ENCODE data around the gene FSTL4.

The FSTL4 gene

DNA sequence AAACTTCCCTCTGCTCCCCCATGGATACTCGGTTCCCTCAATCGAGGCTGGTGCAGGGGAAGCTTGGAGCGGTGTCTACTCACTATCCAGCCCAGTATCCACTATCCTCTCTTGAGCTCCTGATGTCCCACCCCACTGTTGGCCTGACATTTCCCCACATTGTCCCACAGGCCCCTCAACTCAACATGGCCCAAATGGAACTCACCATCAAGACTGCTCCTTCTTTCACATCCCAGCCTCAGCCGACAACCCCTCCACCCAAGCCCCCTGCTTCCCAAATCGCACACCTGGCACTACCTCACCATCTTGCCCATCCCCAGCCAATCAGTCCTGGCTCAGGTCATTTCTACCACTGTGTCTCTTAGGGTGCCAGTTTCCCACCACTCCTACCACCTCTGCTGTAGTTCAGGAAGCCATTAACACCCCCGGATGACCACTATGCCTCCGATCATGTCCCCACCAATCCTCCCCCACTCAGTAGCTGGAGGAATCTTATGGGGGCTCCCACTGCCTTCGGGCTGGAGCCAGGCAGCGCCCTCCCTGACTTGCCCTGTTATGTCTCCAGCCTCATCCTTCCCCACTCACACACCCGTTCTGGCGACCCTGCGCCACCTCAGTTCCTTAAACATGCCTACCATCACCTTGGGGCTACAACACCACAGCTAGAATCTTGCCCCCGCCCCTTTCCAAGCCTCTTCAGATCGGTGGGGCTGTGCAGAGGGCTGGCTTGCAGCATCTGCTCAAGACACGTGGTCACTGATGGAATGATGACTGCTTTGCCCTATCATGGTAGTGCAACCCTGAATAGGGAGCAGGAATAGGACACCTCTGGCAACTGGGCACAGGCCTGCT is 273.6 kb downstream of the FSTL4 start:
- DNase-seq (ENCODE audit: low read depth): no peak

DNA sequence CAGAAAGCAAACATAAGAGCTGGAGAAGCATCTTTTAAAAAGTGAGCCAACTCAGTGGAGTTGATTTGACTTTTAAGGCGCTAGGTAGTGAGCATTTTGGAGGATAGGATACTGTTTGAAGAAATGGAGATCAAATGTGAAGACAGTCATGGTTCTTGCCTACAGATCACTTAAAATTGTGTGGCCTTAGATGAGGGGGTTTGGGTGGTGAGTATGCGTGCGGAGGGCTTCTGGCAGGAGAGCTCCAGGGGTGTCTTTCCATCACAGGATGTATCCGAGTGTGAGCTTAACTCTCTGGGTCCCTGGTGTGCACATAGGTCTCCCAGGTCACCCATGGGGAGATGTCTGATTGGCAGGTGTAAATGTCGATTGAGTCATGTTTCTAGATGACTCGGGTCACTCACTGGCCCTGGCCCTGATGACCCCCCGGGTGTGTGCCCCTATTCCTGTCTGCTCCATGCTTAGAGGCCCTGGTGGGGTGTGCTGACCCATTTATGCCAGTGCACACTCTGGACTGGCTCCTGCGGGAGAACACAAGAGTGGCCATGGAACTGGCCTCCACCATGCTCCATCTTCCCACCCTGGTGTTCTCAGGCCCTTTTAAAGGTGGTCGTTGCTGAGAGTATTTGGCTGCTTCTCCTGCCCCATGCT is 274.4 kb downstream of the FSTL4 start:
- DNase-seq (ENCODE audit: low read depth): no peak

DNA sequence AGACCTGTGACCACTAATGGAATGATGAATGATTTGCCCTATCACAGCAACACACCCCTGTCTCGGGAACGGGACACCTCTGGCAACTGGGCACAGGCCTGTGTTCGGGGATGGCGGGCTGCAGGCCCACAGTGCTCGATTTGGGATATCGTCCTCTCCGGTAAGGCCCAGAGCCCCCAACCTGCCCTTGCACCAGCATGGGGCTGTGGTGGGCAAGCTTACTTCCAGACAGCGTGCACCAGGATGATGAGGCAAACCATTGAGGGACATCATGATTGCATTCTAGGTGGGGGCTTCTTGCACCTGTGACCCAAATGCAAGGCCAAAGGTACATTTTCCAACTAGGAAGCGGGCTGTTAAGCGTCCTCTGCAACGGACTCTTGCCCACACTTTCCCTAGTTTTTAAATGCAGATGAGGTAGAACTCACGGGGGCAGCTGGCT is 275.4 kb downstream of the FSTL4 start:
- no peak for DNase-seq (ENCODE audit: low read depth)

DNA sequence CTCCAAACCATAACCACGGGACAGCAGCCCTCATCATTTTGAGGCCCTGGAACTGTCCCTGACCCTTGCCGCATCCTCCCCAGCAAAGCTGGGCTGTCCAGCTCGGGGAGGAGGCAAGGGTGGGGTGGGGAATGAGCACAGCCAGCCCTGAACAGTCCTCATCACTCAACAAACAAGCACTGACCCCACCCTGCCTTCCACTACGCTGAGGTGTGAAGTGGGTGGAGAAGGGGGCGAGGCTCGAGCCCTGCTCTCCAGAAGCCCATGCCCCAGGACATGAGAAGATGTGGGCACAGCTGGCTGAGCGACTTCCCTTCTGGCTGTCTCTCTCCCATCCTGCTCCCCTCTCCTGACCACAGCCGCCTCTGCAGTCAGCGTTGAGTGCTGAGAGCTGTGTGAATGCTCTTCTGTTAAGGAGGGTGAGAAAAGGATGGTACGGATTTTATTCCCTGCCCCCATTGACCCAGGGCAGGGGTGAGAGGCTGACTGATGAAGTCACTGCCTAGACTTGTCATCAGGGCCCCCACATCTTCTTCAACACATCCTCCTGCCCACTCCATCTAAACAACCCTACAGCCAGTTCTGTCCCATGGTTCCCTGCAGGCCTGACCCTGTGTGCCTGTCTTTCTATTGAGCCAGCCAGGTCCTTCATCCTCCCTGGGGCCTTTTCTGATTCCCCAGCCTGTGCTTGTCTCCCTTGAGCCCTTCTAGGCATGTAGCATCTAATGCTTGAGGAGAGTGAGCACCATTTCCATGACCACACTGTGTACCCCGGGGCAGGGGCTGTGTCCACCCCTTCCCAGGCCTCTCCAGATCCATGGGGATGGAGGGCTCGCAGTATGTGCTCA is 276.0 kb downstream of the FSTL4 start:
- DNase-seq (ENCODE audit: low read depth): no peak

DNA sequence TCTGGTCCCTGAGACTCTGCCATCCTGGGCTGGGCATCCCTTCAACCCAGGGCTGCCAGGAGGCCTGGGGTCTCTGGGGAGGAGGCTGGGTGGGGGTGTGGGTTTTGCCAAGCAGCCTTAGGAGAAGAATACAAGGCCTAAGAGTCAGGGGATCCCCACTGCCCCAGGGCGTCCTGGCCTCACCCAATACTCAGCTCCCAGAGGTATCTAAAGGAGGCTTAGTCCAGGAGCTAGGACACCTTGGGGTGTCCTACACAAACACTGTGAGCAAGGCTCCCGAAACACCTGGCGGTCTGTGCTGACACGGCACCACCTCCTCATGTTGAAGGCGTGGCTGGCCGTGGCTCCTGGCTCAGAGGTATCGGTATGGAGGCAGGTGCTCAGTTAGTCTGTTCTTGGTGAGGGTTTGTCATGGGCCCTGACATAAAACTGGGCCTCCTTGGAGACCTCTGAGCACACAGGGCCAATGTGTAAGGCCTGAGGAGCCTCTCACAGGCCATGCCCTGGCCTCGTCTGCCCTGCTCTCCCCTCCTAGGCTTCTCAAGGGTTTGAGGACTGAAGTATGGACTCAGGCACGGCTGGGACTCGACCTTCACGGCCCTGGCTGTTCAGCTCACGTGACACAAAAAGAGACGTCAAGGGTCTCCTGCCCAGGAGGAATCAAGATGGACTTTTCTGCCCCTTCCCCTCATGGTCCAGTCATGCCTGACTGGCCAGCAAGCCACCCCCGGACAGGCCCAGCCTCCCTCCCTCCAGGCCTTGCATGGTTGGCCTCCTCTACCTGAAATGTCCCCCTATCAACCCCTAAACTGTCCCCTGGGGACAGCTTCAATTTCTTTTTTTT is 277.3 kb downstream of the FSTL4 start:
- DNase-seq (ENCODE audit: low read depth): no peak

DNA sequence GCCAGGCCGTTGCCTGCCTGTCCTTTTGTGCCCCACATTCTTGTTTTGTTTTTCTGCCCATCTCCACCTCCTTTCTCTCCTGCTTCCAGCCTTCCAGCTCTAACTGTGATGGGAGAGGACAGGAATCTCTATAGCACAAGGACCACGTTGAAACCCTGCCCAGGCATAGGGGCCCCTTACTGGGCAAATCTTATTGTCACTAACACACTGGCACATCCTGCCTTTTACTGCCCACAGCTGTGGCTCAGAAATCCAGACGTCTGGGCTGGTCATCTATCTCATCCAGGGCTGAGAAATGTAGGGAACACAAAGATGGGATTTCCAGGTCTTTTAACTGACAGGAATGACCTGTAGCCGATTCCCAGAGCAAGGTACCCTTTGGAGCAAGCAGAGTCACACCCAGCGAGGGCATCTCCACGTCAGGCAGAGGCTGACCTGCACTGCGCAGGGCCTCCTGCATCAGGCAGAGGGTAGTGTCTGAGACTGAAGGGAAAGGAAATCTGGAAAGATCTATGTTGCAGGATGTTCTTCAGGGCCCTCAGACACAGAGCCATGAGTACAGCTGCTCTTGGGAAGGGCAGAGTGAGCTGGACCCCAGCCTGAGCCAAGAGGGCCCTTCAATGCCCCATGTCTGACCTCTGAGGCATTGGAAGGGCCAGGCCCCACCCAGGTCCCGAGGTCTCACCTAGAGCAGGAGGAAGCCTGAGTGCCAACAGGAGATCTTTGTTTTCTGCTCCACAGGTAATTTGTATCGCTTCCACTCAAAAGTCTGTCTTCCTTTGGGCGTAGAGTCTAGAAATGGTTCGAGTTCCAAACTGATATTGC is 278.8 kb downstream of the FSTL4 start:
- DNase-seq (ENCODE audit: low read depth): no peak

DNA sequence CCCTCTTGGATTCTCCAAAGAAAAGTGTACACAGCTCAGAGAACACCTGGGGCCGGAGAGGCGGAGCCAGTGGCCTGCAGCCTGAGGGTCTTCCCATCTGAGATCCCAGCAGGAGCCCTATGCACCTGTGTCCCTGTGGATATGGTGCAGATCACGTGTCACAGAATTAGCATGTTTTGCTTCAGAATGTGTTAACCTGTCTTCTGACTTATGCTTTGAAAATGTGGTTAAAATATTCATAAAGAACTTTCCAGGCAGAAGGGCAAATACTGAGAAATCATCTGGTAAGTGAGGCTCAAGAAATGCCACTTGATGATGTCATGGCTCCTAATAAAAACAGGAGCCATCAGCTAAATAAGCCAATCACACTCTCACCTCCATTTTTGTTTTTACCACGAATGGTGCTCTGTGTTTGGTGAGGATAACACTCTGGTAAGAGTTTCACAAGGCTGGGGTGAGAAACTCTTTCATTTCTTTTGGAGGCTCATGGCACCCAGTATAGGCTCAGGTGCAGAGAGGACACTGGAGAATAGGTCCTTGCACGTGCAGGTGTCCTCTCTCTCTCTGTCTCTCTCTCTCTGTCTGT is 279.8 kb downstream of the FSTL4 start:
- DNase-seq (ENCODE audit: low read depth): no peak

DNA sequence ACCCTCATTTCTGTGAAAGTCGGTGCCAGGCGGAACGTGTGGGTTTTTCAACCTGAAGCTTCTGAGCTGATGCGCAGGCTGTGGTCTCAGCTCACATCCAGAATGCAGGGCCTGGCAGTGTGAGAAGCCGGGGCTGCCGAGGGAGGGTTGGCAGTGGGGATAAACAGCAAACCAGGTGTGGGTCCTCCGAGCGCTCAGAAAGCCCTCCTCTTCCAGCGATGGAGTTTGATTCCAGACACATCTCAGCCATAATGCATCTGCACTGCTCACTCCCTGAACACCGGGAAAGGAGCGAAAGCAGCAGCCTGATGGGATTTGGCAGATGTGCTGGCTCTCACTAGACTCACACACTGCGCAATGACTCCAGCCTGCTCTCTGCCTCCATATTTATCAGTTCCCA is 280.4 kb downstream of the FSTL4 start:
- DNase-seq (ENCODE audit: low read depth): no peak

DNA sequence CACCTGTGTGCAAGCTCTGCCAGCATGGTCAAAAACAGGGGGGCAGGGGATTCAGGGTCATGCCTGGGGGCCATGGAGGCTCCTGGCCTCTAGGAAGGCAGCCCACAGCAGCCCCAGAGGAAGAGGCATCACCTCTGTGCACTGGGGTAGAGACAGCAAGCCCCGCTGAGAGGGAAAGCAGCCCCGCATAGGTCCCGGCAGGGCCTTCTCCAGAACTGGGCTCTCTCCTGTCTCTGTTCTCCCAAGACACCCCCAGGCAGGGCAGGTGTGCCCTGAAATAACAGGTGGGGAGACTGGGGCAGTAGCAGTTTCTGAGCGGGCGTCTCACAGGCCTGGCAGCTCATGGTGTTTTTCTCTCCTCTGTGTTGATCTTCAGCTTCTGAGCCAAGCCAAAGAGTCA is 281.4 kb downstream of the FSTL4 start:
- no peak for DNase-seq (ENCODE audit: low read depth)

DNA sequence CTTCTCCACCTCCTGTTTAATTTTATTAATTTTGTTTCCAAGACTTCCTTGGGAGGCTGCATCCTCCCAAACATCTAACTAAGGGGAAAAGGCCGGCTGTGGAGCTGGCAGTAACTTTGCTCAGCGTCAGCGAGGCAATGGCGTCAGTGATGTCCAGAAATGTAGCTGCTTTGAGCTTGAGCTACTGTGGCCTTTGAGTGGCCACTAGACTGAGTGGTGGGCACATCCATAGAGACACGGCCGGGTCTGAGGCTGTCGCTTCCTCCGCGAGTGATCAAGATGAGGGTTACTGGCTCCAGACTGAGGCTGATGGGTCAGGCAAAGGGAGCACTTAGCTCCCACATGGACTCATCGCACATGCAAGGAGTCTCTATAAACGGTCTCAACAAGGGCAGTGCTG is 283.5 kb downstream of the FSTL4 start:
- no peak for DNase-seq (ENCODE audit: low read depth)

DNA sequence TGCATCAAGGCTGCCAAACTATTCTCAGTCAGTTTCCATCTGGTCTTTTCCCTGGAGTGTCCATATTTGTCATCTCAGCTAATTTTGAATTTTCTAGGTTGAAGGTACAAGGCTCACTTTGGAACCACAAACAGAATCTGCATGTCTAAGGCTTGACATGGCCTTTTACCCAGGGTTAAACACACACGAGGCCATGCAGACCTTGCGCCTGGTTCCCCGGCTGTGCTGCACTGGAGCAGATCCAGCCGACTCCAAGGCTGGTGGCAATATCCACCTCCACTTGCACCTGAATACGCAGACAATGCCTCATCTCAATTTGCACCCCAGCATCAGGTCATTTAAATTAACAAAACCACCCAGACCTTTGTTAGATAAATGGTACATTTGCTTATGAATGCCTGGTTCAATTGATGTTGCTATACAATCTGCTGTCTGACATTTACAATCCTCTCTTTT is 284.4 kb downstream of the FSTL4 start:
- no peak for DNase-seq (ENCODE audit: low read depth)

DNA sequence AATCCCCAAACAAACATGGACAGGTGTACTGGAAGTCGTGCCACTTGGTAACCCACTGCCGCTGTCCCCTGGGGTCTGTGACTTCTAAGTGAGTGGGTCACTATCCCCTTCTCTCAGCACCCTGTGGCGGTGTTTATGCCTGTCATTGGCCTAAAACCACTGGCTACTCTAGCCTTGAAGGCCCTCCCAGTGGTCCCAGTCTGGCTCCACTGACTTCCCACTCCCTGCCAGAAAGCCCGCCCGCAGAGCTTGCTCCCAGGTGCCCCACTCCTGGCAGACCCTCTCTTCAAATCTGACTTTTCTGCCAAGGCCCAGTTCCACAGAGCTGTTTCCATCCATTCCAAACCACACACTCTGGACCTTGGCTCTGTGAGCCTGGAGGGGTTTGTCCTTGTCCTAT is 286.0 kb downstream of the FSTL4 start:
- DNase-seq (ENCODE audit: low read depth): no peak

DNA sequence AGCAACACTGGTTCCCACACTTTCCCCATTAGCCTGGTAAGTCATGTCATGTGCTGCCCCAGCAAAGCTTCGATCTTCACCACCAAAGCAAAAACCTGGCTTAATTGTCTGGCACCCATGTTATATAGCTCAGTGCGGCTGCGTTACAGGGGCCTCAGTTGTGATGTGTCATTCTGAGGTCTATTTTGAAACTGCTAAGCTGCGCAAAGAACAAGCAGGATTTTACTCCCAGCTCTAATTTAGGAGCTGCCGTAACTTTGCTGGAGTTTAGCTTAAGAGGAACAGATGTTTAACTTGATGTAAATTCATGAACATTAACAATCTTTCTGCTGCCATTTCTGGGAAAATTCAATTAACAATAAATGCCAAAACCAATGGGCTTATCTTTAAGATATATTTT is 286.5 kb downstream of the FSTL4 start:
- no peak for DNase-seq (ENCODE audit: low read depth)

DNA sequence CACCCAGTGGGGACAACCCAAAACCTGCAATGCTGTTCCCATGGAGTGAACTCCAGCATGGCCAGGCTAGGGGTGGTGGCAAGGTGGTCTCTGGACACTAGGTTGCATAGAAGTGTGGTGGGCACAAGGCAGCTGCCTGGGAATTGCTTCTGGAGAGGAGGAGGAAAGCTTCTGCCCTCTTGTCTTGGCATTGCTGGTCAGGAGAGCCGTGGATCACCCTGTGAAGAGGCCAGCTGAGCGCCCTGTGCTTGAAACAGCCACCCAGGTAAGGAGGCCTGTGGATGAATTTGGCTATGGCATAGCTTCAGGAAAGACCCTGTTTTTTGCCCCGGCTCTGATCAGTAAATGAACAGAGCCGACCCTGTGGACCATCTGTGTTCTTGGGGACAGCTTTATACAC is 287.4 kb downstream of the FSTL4 start:
- DNase-seq (ENCODE audit: low read depth): no peak

DNA sequence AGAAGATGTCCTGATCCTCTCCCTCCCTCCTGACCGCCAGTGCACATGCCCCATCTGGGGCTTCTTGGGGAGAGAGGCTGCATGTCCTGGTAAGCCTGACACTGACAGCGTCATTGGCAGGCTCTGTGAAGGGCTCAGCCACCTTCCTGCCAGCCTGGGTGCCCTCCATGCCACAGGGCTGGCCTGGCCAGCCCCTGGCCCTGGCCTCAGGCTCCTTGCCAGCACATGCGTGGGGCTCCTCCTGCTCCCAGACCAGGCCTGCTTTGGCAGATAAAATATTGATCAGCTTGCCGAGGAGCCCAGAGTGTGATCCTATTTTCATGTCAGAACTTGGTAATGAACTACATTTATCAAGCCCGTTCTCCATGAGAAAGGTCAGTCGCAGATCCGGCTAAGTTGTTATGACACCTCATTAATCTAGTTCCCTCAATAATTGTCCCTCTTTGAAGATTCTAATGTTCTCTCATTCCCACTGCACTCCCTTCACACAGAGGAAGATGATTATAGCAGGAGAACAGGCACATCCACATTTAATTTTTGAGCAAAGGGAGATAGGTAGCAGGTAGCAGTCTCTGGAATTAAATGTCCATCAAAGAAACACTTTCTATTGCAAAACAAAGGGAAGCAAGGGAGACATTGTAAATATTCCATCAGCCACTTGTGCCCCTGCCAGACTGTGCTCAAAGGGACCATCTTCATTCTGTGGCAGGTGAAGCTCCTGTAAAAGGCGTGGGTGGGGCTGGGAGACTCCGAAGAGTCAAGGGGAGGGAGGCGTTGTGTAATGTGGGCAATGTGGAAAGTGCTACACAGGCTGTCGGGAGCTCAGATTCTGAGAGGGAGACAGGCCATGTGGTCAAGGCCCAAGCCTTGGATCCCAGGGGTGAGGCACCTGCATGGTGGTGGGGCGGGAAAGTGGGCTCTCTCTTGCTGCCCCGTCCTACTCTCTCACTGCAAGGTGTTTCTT is 288.6 kb downstream of the FSTL4 start:
- no peak for DNase-seq (ENCODE audit: low read depth)

DNA sequence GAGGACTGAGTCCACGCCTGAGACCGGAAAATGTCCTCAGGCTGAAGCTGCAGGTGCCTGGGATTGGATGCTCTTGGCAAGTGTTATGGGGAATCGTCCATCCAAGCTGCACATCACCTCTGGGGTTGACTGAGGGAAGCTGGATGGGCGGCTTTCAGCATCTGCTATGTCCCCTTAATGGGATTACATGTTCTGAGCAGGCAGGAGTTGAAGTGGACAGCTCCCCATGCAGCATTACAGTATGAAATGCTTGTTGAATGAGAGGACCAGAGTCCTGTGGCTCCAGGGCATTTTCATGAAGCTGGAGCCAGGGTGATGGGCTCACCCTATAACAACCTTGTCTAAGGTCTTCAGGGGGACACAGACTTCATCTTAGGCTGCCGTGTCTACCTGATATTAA is 289.6 kb downstream of the FSTL4 start:
- DNase-seq (ENCODE audit: low read depth): no peak

DNA sequence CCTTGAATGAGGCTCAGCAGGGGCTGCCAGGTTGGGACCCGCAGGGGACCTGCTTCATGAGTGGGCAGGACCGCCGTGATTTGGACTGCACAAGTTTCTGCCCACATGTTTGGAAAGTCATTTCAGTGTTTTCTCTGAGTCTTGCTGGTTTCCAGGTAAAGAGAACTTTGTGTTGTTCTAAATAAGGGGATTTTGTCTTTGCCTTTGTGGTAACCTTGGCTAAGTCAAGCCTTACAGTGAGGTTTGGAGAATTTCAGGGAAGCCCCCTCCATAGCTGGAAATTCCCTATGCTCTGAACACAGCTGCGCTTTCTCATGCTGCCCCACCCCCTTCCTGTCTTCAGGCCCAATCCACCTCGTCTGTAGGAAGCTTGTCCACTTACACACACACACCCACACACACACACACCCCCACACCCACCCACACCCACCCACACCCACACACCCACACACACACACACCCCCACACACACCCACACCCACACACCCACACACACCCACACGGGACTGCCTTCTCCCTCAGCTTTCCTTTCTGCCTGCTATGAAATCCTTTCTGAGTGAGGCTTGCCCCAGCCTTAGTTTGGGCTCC is 290.4 kb downstream of the FSTL4 start:
- DNase-seq (ENCODE audit: low read depth): no peak

DNA sequence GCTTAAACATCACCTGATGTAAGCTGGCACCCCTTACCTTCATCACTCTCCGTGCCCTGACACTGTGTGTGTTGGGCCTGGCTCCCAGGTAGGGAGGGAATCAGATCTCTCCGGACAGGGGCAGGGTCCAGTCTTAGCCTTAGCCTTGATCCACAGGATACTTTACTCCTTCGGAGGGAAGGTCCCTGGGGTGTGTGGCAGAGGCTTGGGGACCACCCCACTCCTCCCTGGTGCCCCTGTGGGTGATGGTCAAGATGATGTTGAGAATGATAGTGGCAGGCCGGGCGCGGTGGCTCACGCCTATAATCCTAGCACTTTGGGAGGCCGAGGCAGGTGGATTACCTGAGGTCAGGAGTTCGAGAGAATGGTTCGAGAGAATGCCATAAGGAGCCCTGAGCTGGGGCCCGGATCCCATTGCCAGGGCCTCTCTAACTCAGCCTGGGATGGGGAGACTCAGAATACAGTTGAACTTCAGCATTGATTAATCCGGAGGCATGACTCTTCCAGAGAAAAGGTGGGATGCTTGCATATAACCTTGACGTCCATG is 291.0 kb downstream of the FSTL4 start:
- no peak for DNase-seq (ENCODE audit: low read depth)

All from stimulated activated CD8-positive, alpha-beta memory T cell treated with anti-CD3 and anti-CD28 coated beads, Interleukin-12 subunit alpha, Interleukin-12 subunit beta, amount 100 ng/mL, for 4 hours (primary cell).